ENCODE measurements around the gene AACS.

AACS gene

DNA sequence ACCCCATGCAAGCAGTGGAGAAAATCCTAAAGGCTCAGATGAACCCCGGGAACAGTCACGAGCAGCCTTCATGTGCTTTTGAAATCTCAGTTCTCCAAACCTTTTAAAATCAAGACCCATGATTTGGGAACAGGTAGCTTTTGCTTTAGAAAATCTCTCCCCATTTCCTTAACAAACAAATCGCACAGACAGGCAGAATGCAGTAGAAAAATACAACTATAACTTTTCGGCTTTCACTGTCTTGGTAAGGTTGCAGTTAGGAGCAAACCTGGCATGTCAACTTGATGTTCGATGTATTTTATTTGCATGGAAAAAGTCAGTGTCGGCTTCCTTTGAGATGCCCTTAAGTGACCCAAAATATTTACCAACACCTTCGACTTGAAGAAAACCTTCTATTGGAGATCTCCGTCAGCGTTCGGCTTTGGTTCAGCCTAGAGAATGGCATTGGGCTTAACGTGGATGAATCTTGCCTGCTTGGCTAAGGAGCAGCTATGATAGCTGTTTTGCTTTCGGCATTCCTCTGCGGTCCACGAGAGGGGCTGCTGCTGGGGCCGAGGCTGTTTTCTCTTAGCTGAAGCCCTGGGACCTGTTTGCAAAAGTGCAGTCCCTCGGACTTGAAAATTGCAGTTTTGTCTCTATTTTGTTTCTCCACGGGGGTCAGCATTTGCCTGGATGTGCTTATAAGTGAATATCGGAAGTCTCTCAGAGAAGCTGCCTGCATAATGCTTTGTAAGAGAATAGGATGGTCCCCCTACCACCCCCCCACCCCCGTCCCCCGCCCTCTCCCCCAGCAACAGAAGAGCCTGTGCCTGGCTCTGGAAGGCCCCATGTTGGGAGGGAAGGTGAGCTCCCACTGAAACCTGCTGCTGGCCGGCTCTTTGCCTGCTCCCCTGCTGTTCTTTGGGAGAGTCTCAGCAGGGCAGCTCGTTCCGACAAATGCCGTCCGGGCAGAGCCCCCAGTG is 122.8 kb downstream of the AACS start:
- peak; percentile 10 for DNase-seq

DNA sequence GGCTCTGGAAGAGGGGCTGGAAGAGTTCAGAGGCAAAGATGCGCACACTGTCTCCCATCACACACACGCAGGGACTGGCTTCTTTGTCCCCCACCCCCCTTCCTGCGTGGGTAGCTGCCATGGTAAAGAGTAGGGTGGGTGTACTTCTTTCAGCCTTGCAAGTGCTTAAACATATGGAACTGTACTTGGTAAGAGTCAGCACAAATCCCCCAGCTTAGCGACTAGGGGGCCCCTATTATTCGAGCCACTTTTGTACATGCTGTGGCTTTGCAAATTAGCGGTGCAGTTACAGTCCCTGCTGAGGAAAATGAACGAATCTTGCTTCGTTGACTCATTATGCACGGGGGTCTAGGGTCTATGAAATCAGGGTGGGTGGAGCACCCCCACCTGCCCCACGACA is 123.8 kb downstream of the AACS start:
- DNase-seq: no peak

DNA sequence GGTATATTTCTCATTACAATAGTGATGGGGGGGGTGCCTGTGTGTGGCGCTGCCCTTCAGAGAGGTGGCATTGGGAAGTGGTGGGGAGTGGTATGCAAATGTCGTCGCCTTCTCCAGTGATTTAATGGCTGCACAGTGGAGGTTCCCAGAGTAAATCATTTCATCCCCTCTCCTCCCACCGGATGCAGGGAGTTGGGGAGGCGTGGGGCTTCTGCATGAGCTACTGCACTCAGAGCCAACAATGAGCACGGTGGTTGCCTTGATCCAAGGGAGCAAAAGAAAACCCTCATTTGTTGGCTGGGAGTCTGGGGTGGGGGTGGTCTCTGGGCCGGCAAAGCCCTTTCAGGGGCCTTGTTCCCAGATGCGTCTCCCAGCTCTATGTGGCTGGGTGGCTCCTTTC is 124.3 kb downstream of the AACS start:
- DNase-seq: no peak

DNA sequence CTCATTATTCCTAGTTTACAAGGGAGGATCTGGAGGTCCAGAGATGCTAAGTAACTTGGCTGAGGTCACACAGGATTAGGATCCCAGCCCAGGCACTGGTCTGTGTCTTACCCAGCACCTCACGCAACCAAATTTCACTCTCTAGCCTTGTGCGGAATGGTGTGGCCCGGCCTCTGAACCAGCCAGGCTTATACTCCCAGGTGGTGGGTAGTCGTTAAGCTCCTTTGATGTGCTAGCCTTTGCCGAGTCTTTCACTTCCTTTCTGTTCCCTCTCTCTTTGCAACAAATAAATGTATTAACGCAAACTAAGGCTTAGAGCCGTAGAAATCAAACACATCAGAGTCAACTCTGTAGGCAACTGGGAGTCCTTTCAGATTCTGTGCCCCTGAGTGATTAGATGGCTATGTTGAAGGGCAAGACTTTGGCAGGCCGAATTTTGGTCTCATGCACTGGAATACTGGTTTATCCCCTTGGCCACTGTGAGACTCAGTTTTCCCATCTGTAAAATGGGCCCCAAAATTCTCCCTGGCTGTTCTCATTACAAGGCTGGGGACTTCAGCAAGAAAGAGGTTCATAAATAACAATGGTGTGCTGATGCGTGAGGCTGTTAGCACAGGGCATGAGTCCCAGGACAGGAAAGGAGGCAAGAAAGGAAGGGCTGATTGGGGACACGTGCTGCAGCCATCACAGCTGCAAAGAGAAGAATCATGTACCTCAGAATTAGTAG is 126.3 kb downstream of the AACS start:
- DNase-seq: no peak

DNA sequence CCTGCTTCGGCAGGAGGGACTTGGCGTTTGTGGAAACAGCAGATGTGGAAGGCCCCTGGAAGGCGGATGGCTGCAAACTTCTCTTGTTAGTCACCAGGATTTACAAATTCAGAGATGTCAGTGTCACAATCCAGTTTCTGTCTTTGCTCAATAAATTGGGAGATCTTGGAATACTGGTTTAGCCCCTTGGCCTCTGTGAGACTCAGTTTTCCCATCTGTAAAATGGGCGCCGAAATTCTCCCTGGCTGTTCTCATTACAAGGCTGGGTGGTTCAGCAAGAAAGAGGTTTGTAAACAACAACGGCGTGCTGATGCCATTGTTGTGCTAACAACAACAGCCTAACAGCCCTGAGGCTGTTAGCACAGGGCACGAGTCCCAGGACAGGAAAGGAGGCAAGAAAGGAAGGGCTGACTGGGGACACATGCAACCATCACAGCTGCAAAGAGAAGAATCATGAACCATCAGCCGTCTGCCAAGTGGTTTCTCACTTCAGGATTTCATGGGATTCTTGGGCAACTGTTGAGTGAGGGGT is 127.5 kb downstream of the AACS start:
- DNase-seq: no peak

Measured in NCI-H1105 treated with DMSO at 0.1 percent for 48 hours (cell line).